ENCODE measurements around the gene ELMO1.

DNA sequence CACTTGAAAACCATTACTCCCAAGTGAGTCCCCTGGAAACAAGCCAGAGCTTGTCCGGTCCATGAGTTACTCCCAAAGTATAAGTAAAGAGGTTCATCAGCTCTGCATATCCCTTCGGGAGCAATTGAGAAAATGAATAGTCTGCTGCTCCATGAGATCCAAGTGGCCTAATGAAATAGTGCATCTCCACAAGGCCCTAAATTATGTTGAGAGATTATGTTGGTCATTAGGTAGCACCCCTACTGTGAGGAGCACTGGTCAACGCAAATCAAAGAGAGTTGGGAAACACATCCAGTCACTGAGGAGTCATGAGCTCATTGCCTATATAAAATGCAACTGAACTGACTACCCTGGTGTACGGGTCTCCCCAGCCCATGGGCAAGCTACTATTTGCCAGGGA, 518.9 kb downstream of the ELMO1 start:
- TF ChIP-seq EZH2 (IDR thresholded peaks at IDR 0.05; ENCODE audit: low read length, unreplicated experiment): no peak
- TF ChIP-seq, protein P1, sequence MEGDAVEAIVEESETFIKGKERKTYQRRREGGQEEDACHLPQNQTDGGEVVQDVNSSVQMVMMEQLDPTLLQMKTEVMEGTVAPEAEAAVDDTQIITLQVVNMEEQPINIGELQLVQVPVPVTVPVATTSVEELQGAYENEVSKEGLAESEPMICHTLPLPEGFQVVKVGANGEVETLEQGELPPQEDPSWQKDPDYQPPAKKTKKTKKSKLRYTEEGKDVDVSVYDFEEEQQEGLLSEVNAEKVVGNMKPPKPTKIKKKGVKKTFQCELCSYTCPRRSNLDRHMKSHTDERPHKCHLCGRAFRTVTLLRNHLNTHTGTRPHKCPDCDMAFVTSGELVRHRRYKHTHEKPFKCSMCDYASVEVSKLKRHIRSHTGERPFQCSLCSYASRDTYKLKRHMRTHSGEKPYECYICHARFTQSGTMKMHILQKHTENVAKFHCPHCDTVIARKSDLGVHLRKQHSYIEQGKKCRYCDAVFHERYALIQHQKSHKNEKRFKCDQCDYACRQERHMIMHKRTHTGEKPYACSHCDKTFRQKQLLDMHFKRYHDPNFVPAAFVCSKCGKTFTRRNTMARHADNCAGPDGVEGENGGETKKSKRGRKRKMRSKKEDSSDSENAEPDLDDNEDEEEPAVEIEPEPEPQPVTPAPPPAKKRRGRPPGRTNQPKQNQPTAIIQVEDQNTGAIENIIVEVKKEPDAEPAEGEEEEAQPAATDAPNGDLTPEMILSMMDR (conservative IDR thresholded peaks at IDR 0.05; ENCODE audit: low read depth, low read length): no peak
